Endodermal cell (in vitro differentiated cells): ENCODE results near the gene NOP14. TPM values are rescaled to one million over a fixed set of nuclear protein-coding genes. Genes with fewer than 3 reads are reported as not detected.

Experiments
- DNase-seq: peaks from one replicate; pipeline ENCODE4 v3.0.0-alpha.2; 2017
- H3K27ac ChIP-seq: 2 replicates; pipeline ENCODE4 v1.5.1; 2013; ENCODE audit warnings: mild to moderate bottlenecking, low read depth, low read length, moderate library complexity
- H3K27me3 ChIP-seq: 2 replicates; pipeline ENCODE4 v1.6.1; 2013; ENCODE audit warnings: mild to moderate bottlenecking, low read length, moderate library complexity; ENCODE audit not compliant: insufficient read depth, control insufficient read depth, poor library complexity, severe bottlenecking
- H3K36me3 ChIP-seq: 2 replicates; pipeline ENCODE4 v1.7.0; 2013; ENCODE audit warnings: mild to moderate bottlenecking, low read length, moderate library complexity; ENCODE audit not compliant: control insufficient read depth, insufficient read depth
- H3K4me1 ChIP-seq: one replicate; pipeline ENCODE4 v1.7.0; 2013; ENCODE audit warnings: low read length; ENCODE audit not compliant: control insufficient read depth, insufficient read depth
- H3K4me3 ChIP-seq: 2 replicates; pipeline ENCODE4 v1.5.1; 2013; ENCODE audit warnings: mild to moderate bottlenecking, low read length, moderate library complexity
- H3K9ac ChIP-seq: 2 replicates; pipeline ENCODE4 v1.6.1; 2013; ENCODE audit warnings: mild to moderate bottlenecking, low read length, moderate library complexity; ENCODE audit not compliant: poor library complexity, severe bottlenecking; ENCODE audit errors: extremely low read depth
- H3K9me3 ChIP-seq: 2 replicates; pipeline ENCODE4 v1.6.1; 2013; ENCODE audit warnings: mild to moderate bottlenecking, low read length, moderate library complexity; ENCODE audit not compliant: control insufficient read depth
- H3K27ac Mint-ChIP-seq: 2 replicates; pipeline ENCODE4 v1.8.0; 2020; ENCODE audit warnings: mixed read lengths
- H3K27me3 Mint-ChIP-seq: 2 replicates; pipeline ENCODE4 v1.8.0; 2021; ENCODE audit warnings: mild to moderate bottlenecking, mixed read lengths; ENCODE audit not compliant: insufficient read depth
- H3K36me3 Mint-ChIP-seq: 2 replicates; pipeline ENCODE4 v1.8.0; 2020; ENCODE audit warnings: low read depth, mixed read lengths
- H3K4me1 Mint-ChIP-seq: 2 replicates; pipeline ENCODE4 v1.8.0; 2020; ENCODE audit warnings: mixed read lengths
- H3K4me3 Mint-ChIP-seq: 2 replicates; pipeline ENCODE4 v1.8.0; 2020; ENCODE audit warnings: mild to moderate bottlenecking, moderate library complexity, mixed read lengths
- H3K9me3 Mint-ChIP-seq: 2 replicates; pipeline ENCODE4 v1.8.0; 2020; ENCODE audit warnings: mild to moderate bottlenecking, mixed read lengths
- WGBS, 2 experiments: methylation state at CpG; one replicate each; pipeline versions ENCODE4 v1.1.5 to v1.1.7; 2013; ENCODE audit warnings: missing lambda C conversion rate in 2 of 2, mixed read lengths in 1 of 2; ENCODE audit not compliant: insufficient coverage in 1 of 2, insufficient read length in 1 of 2; 5-methylcytosine and 5-hydroxymethylcytosine counted together
- total RNA-seq, 2 donors: library from RNA; stranded (reverse); fragmentation: NEBNext Ultra II Directional in 1 of 2; extraction: Animal tissue kit (Norgen Biotek cat#: 25700) in 1 of 2; gene quantifications; 2 replicates in 1 of 2; 3 replicates in 1 of 2; pipeline ENCODE4 v1.2.1, GENCODE V29; 2021
- TF ChIP-seq, protein P1 (sequence below): fragments of 200-600 bp; sonication (generic); conservative IDR thresholded peaks from 2 replicates; pipeline ENCODE4 v1.5.0; 2021; ENCODE audit warnings: antibody characterized with exemption, mild to moderate bottlenecking

Gene NOP14
- total RNA-seq, 2 donors from 2014 or later = 23.0 to 31.9 TPM

DNA sequence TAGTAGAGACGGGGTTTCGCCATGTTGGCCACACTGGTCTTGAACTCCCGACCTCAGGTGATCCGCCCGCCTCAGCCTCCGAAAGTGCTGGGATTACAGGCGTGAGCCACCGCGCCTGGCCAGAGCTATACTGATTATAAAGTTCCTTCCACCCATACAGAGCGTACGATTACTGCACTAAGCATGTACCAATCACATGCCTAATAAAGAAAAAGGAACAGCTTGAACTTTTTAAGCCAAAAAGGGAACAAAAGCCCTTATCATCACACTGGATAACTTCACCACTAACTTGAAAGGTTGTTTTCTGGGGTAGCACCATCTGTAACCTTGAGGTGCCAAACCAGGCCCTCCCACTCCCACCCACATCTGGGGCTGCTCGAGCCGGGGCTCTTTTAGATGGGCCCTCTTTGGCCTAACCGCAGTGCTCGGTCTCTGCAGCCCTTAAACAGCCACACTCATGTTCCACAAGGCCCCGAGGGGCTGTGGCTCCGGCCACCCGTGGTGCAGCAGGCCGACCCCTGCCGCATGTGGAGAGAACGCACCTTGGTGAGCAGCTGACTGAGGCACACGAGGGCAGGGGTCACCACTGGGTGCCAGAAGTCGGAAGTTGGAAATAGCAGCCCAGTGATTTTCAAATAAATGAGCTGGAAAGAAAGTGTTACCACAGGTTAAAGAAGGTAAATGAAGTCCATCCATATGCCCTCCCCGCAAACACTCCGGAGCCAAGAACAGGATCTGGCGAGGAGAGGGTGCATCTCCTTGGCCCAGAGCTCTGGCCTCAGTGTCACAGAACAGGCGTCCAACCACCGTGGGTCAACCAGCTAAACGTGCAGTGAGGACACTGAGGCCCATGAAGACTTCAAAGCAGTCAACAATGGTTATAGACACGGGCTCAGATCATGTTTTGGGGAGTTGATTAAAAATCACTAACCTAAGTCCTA, 18.4 kb downstream of the NOP14 start:
- 94% methylated on average over 24 to 30 of the region's 30 CpGs for WGBS, 2 experiments
- H3K9me3 Mint-ChIP-seq = no peaks in the 10 kb centered on the region
- Histone ChIP-seq H3K9ac (no peak overlapping the region), H3K36me3 (peaks cover 91% of the 10 kb centered on the region), H3K4me3 (no peak overlapping the region), H3K9me3 (no peaks in the 10 kb centered on the region), H3K27me3 (no peaks in the 10 kb centered on the region), H3K27ac (no peak overlapping the region), H3K4me1 (peaks cover 3% of the 10 kb centered on the region)
- H3K4me3 Mint-ChIP-seq = no peak overlapping the region
- peaks cover 81% of the 10 kb centered on the region for H3K36me3 Mint-ChIP-seq
- peak; percentile 35 for DNase-seq
- no peaks in the 10 kb centered on the region for H3K27me3 Mint-ChIP-seq
- TF ChIP-seq, protein P1, sequence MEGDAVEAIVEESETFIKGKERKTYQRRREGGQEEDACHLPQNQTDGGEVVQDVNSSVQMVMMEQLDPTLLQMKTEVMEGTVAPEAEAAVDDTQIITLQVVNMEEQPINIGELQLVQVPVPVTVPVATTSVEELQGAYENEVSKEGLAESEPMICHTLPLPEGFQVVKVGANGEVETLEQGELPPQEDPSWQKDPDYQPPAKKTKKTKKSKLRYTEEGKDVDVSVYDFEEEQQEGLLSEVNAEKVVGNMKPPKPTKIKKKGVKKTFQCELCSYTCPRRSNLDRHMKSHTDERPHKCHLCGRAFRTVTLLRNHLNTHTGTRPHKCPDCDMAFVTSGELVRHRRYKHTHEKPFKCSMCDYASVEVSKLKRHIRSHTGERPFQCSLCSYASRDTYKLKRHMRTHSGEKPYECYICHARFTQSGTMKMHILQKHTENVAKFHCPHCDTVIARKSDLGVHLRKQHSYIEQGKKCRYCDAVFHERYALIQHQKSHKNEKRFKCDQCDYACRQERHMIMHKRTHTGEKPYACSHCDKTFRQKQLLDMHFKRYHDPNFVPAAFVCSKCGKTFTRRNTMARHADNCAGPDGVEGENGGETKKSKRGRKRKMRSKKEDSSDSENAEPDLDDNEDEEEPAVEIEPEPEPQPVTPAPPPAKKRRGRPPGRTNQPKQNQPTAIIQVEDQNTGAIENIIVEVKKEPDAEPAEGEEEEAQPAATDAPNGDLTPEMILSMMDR = no peak
- H3K27ac Mint-ChIP-seq = no peak overlapping the region
- H3K4me1 Mint-ChIP-seq = no peaks in the 10 kb centered on the region

DNA sequence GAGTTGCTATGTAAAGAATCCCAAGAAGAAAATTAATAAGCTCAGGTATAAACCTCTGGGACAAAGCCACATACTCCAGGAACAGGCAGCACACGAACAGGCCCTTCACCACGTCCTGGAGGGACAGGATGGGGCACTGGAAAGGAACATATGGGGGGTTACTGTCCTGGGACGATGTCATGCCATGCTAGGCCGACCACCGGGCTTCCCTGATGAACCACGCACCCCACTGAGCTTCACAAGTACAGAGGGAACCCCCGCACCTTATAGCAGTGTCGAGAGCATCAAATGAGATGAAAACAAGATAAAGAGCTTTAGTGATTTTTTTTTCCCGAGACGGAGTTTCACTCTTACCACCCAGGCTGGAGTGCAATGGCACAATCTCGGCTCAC, 19.1 kb downstream of the NOP14 start:
- H3K9ac ChIP-seq = no peak overlapping the region
- H3K9me3 Mint-ChIP-seq = no peaks in the 10 kb centered on the region
- H3K4me3 ChIP-seq = no peak overlapping the region
- peaks cover 81% of the 10 kb centered on the region for H3K36me3 Mint-ChIP-seq
- H3K27ac Mint-ChIP-seq = no peak overlapping the region
- H3K27ac ChIP-seq = no peak overlapping the region
- H3K4me1 ChIP-seq = peaks cover 3% of the 10 kb centered on the region
- WGBS, 2 experiments = 88 to 96% methylated on average over 10 to 11 of the region's 11 CpGs
- H3K4me1 Mint-ChIP-seq = no peaks in the 10 kb centered on the region
- TF ChIP-seq, protein P1 = no peak
- H3K36me3 ChIP-seq = peaks cover 91% of the 10 kb centered on the region
- no peaks in the 10 kb centered on the region for H3K27me3 Mint-ChIP-seq
- no peaks in the 10 kb centered on the region for H3K9me3 ChIP-seq
- H3K4me3 Mint-ChIP-seq = no peak overlapping the region
- H3K27me3 ChIP-seq = no peaks in the 10 kb centered on the region
- peak; percentile 28 for DNase-seq

DNA sequence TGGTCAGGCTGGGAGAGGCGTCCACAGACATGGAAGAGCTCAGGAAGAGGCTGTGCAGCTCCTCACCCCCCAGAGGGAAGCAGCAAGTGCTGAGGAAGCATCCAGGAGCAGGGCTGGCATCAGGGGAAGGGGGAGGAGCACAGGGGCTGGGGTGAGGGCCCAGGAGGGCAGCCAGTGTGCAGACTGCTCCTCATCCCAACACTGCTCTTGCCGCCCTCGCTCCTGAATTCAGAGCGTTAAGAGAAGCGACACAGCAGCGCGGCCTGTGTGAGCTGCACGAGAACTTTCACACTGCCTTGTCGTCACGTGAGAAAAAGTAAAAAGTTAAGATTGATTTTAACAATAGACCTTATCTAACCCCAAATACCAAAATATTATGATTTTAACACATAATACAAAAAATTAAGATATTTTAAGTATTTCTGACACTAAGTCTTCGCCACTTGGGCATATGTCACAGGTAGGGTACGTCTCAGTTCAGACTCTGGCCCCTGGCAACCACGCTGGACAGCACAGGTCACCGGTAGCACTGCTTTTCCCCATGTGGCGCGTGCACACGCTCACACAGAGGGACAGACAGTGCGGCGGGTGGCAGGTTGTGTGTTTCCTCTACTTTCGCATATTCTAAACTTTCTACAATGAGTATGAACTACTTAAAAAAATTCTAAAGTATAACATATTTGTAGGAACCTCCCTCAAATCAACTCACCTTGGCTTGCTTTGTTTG, 19.7 kb downstream of the NOP14 start:
- H3K27ac Mint-ChIP-seq = no peak overlapping the region

More for the DNA sequence above, 19.7 kb downstream of the NOP14 start:
- 97 to 98% methylated on average over 5 to 19 of the region's 20 CpGs for WGBS, 2 experiments
- Mint-ChIP-seq H3K36me3 (peaks cover 82% of the 10 kb centered on the region), H3K9me3 (no peaks in the 10 kb centered on the region), H3K4me3 (no peak overlapping the region), H3K4me1 (no peaks in the 10 kb centered on the region), H3K27me3 (no peaks in the 10 kb centered on the region)
- Histone ChIP-seq H3K4me3 (no peak overlapping the region), H3K4me1 (peaks cover 3% of the 10 kb centered on the region), H3K27me3 (no peaks in the 10 kb centered on the region), H3K27ac (no peak overlapping the region), H3K36me3 (peaks cover 92% of the 10 kb centered on the region), H3K9me3 (no peaks in the 10 kb centered on the region), H3K9ac (no peak overlapping the region)
- TF ChIP-seq, protein P1 = no peak
- peak; percentile 33 for DNase-seq
